Thoracic aorta (tissue), 2 donors: Measurements from ENCODE around the gene MRPL42. TPM values are rescaled to one million over a fixed set of nuclear protein-coding genes. Genes with fewer than 3 reads are reported as not detected.

ENCODE experiments used
- ATAC-seq: fragments of 150-250 bp; one replicate; pipeline ENCODE4 v1.8.0; 2017; ENCODE audit warnings: low read depth; ENCODE audit not compliant: insufficient number of reproducible peaks, low FRiP score
- DNase-seq: peaks from one replicate; pipeline ENCODE4 v3.0.0-alpha.2; 2020; ENCODE audit warnings: low spot score
- H3K27ac ChIP-seq, 2 donors: fragments of 200-600 bp; sonication (generic); 1 replicate in 1 of 2; 2 replicates in 1 of 2; pipeline ENCODE4 v1.5.1; 2016; ENCODE audit warnings: mild to moderate bottlenecking in 2 of 2, moderate library complexity in 2 of 2
- H3K27me3 ChIP-seq: fragments of 200-600 bp; sonication (generic); replicated peaks from 2 replicates; pipeline ENCODE4 v1.6.0; 2016; ENCODE audit warnings: mild to moderate bottlenecking; ENCODE audit not compliant: insufficient read depth
- H3K36me3 ChIP-seq: fragments of 200-600 bp; sonication (generic); one replicate; pipeline ENCODE4 v1.5.1; 2016
- H3K4me1 ChIP-seq, 2 donors: fragments of 200-600 bp; sonication (generic); 1 replicate in 1 of 2; 2 replicates in 1 of 2; pipeline versions ENCODE4 v1.5.1 to v1.6.0; 2016; ENCODE audit warnings: low read depth in 2 of 2, mild to moderate bottlenecking in 1 of 2; ENCODE audit not compliant: control insufficient read depth in 1 of 2
- H3K4me3 ChIP-seq: fragments of 200-600 bp; sonication (generic); 2 replicates; pipeline ENCODE4 v1.5.1; 2016; ENCODE audit warnings: mild to moderate bottlenecking
- H3K9me3 ChIP-seq: fragments of 200-600 bp; sonication (generic); 2 replicates; pipeline ENCODE4 v1.5.1; 2016
- CTCF ChIP-seq: fragments of 200-600 bp; sonication (generic); IDR thresholded peaks from one replicate; pipeline ENCODE4 v1.5.1; 2019; ENCODE audit warnings: antibody characterized with exemption
- total RNA-seq, 2 donors: library from RNA; depleted of rRNA; stranded (reverse); fragments of >200 nt; gene quantifications; one replicate each; pipeline versions ENCODE4 v1.1.0 to v1.2.3, GENCODE V29; 2016

MRPL42 gene
- total RNA-seq, 2 donors from 2014 or later: 25.0 to 71.2 TPM

DNA sequence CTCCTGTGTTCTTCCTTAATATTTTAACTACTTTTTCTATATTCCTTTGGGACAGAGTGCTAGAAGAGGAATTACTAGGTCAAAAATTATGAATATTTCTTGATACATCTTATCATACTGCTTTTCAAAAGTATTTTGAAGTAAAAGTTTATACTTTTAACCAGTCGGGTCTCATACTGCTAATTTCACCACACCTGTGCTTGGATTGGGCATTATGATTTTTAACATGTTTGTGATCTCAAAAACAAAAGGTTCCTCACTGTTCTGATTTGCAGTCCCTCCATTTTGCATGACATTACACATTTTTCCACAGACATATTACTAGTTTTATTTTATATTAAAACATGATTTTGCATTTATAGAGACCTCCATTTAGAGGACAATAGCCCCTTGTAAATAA lies 32.9 kb downstream of the MRPL42 start:
- H3K4me1 ChIP-seq: no peaks in the 10 kb centered on the region
- H3K9me3 ChIP-seq: no peaks in the 10 kb centered on the region
- H3K4me3 ChIP-seq: no peak overlapping the region
- ATAC-seq (no peak), DNase-seq (no peak)
- H3K27ac ChIP-seq: no peak overlapping the region
- peaks cover 6% of the 10 kb centered on the region for H3K36me3 ChIP-seq
- TF ChIP-seq CTCF: no peak
- no peaks in the 10 kb centered on the region for H3K27me3 ChIP-seq

DNA sequence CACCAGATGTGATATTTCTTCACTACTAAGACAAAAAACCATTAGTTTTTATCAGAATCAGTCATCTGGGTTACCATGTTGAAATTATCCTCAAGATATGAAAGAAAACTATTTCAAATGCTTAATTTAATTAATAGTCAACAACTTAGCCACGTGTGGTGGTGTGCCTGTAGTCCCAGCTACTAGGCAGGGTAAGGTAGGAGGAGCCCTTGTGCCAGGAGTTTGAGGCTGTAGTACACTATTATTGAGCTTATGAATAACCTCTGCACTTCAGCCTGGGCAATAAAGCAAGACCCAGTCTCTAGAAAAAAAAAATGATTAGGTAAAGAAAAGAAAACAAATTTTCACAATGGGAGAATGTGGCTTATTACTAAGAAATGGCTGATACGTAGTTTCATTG lies 33.4 kb downstream of the MRPL42 start:
- no peaks in the 10 kb centered on the region for H3K9me3 ChIP-seq
- no peaks in the 10 kb centered on the region for H3K4me1 ChIP-seq
- H3K27me3 ChIP-seq: no peaks in the 10 kb centered on the region
- H3K4me3 ChIP-seq: no peak overlapping the region
- ATAC-seq: no peak
- no peak for DNase-seq
- H3K27ac ChIP-seq: no peak overlapping the region
- no peak for TF ChIP-seq CTCF
- peaks cover 1% of the 10 kb centered on the region for H3K36me3 ChIP-seq

GRCh38 chr12:93502802-93503623 lies 35.7 kb downstream of the MRPL42 start:
- TF ChIP-seq CTCF: peak; percentile 76
- Histone ChIP-seq H3K4me1 (no peaks in the 10 kb centered on the region), H3K27me3 (no peaks in the 10 kb centered on the region), H3K4me3 (no peak overlapping the region), H3K9me3 (no peaks in the 10 kb centered on the region), H3K27ac (no peak overlapping the region), H3K36me3 (no peaks in the 10 kb centered on the region)
- DNase-seq (no peak), ATAC-seq (no peak)

DNA sequence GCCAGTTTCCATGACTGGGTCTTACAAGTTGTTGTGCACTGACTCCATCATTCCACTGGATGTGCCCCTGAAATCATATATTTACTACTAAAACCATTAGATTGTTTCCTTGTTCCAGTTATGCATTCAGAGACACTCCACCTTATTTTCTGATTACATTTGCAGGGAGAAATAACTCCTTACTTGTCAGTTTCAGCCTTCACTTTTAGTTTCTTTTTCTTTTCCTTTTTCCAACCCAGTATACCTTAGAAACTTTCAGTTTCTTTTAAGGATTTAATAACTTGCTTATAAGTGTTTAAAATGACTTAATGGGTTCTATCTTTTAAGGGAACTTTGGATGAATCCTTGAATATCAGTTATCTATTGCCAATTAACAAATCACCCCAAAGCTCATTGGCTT lies 39.9 kb downstream of the MRPL42 start:
- Histone ChIP-seq H3K27me3 (no peaks in the 10 kb centered on the region), H3K4me1 (no peaks in the 10 kb centered on the region), H3K9me3 (no peaks in the 10 kb centered on the region), H3K36me3 (no peaks in the 10 kb centered on the region), H3K27ac (no peak overlapping the region), H3K4me3 (no peak overlapping the region)
- ATAC-seq (no peak), DNase-seq (no peak)
- no peak for TF ChIP-seq CTCF

- Histone ChIP-seq H3K36me3 (no peaks in the 10 kb centered on the region), H3K27me3 (no peaks in the 10 kb centered on the region), H3K9me3 (no peaks in the 10 kb centered on the region), H3K27ac (no peak overlapping the region), H3K4me1 (no peaks in the 10 kb centered on the region), H3K4me3 (no peak overlapping the region)
- no peak for TF ChIP-seq CTCF
- DNase-seq (no peak), ATAC-seq (no peak)
These were observed 42.2 kb downstream of the MRPL42 start for GRCh38 chr12:93509506-93509905.
